B cell (primary cell): Measurements from ENCODE around the gene GALNT5.

Source experiments
- EZH2 ChIP-seq: IDR thresholded peaks from 2 replicates; pipeline ENCODE4 v1.6.1; 2012; ENCODE audit warnings: borderline replicate concordance, low read depth, mild to moderate bottlenecking, moderate library complexity, low read length; ENCODE audit not compliant: insufficient read depth, poor library complexity, severe bottlenecking
- TF ChIP-seq, protein P1 (sequence below): fragments of 200-600 bp; IDR thresholded peaks from one replicate; pipeline ENCODE4 v1.8.0; 2022; ENCODE audit warnings: antibody characterized with exemption, mild to moderate bottlenecking

DNA sequence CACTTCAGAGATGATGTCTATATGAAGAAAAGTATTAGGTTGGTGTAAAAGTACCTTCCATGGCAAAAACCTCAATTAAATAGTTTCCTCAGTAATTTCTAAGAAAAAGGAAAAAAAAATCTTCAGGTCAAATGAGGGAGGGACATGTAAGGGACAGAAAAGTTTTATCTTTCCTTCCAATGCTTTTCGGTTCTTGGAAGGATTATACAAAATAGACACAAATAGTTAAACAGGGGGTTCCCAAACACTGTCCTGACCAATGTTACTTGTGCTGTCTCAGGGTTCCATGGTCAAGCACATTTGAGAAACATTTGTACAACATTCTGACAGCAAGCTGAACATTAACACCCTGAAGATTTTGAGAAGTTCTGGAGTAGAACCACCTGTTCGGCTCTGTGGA is 46.1 kb downstream of the GALNT5 start:
- TF ChIP-seq, protein P1, sequence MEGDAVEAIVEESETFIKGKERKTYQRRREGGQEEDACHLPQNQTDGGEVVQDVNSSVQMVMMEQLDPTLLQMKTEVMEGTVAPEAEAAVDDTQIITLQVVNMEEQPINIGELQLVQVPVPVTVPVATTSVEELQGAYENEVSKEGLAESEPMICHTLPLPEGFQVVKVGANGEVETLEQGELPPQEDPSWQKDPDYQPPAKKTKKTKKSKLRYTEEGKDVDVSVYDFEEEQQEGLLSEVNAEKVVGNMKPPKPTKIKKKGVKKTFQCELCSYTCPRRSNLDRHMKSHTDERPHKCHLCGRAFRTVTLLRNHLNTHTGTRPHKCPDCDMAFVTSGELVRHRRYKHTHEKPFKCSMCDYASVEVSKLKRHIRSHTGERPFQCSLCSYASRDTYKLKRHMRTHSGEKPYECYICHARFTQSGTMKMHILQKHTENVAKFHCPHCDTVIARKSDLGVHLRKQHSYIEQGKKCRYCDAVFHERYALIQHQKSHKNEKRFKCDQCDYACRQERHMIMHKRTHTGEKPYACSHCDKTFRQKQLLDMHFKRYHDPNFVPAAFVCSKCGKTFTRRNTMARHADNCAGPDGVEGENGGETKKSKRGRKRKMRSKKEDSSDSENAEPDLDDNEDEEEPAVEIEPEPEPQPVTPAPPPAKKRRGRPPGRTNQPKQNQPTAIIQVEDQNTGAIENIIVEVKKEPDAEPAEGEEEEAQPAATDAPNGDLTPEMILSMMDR: no peak
- no peak for TF ChIP-seq EZH2
